Lower leg skin (tissue), 3 donors: Measurements from ENCODE around the gene TMTC1.

ENCODE experiments used
- POLR2A ChIP-seq, 2 donors: fragments of 450-650 bp; IDR thresholded peaks; one replicate each; pipeline ENCODE4 v1.6.1; 2016 to 2017; ENCODE audit warnings: antibody characterized with exemption in 2 of 2, mild to moderate bottlenecking in 1 of 2, moderate library complexity in 1 of 2
- TF ChIP-seq, protein P1 (sequence below), 3 donors: fragments of 450-650 bp; IDR thresholded peaks; one replicate each; pipeline ENCODE4 v1.5.1; 2016; ENCODE audit warnings: antibody characterized with exemption in 3 of 3, mild to moderate bottlenecking in 3 of 3, moderate library complexity in 2 of 3

DNA sequence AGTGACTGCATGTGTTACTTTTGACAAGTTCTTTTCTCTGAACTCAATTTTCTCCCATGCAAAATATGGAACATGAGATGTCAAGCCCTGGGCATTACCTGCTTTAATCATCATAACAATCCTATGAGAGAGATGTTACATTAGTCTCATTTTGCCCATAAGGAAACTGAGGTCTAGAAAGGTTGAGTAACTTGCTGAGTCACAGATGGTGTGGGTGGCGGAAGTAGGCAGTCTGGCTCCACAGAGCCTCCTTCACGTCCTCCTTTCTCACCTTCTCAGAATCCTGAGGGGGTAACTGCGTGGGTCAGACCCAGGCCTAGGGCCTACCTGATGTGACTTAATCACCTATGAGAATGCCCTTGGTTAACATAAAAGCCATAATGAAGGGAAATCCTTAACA lies 50.7 kb downstream of the TMTC1 start:
- TF ChIP-seq, protein P1, sequence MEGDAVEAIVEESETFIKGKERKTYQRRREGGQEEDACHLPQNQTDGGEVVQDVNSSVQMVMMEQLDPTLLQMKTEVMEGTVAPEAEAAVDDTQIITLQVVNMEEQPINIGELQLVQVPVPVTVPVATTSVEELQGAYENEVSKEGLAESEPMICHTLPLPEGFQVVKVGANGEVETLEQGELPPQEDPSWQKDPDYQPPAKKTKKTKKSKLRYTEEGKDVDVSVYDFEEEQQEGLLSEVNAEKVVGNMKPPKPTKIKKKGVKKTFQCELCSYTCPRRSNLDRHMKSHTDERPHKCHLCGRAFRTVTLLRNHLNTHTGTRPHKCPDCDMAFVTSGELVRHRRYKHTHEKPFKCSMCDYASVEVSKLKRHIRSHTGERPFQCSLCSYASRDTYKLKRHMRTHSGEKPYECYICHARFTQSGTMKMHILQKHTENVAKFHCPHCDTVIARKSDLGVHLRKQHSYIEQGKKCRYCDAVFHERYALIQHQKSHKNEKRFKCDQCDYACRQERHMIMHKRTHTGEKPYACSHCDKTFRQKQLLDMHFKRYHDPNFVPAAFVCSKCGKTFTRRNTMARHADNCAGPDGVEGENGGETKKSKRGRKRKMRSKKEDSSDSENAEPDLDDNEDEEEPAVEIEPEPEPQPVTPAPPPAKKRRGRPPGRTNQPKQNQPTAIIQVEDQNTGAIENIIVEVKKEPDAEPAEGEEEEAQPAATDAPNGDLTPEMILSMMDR (IDR thresholded peaks at IDR 0.05): no peak
- TF ChIP-seq POLR2A (IDR thresholded peaks at IDR 0.05): no peak
